WTC11 (cell line): Measurements from ENCODE around the gene ARHGEF19. TPM values are rescaled to one million over a fixed set of nuclear protein-coding genes. Genes with fewer than 3 reads are reported as not detected.

Experiments
- ATAC-seq: fragments of 200-7000 bp; cut with Tn5 transposase; 2 replicates; pipeline ENCODE4 v1.10.0; 2021; ENCODE audit warnings: mild to moderate bottlenecking, moderate library complexity
- CTCF ChIA-PET: fragments of 300-600 bp; sonication (Branson Sonifier 250); formaldehyde crosslinking; loops from one replicate; lab custom pipeline; 2021; ENCODE audit warnings: antibody characterized with exemption; lab: Charles Lee
- POLR2A ChIA-PET: fragments of 350-600 bp; sonication (Branson Sonifier 250); formaldehyde crosslinking; loops from one replicate; lab custom pipeline; 2021; ENCODE audit warnings: antibody characterized with exemption; lab: Charles Lee
- DNase-seq: peaks from one replicate; pipeline ENCODE4 v3.0.0; 2021; ENCODE audit warnings: low spot score
- H3K27ac Mint-ChIP-seq: 2 replicates; pipeline ENCODE4 v1.8.0; 2021; ENCODE audit warnings: mixed read lengths
- H3K27me3 Mint-ChIP-seq: 2 replicates; pipeline ENCODE4 v1.8.0; 2021; ENCODE audit warnings: low read depth, mild to moderate bottlenecking, moderate library complexity, mixed read lengths
- H3K36me3 Mint-ChIP-seq: 2 replicates; pipeline ENCODE4 v1.8.0; 2021; ENCODE audit warnings: mixed read lengths
- H3K4me1 Mint-ChIP-seq: 2 replicates; pipeline ENCODE4 v1.8.0; 2022; ENCODE audit warnings: mixed read lengths
- H3K4me3 Mint-ChIP-seq: 2 replicates; pipeline ENCODE4 v1.8.0; 2021; ENCODE audit warnings: mild to moderate bottlenecking, moderate library complexity, mixed read lengths
- H3K9me3 Mint-ChIP-seq: 2 replicates; pipeline ENCODE4 v1.8.0; 2021; ENCODE audit warnings: mixed read lengths
- FOXP4 ChIP-seq: sonication (generic); formaldehyde crosslinking; IDR thresholded peaks from 2 replicates; pipeline ENCODE4 v1.8.0; 2022; ENCODE audit warnings: mild to moderate bottlenecking, missing genetic modification reagents
- GABPB1 ChIP-seq: sonication (generic); formaldehyde crosslinking; IDR thresholded peaks from 2 replicates; pipeline ENCODE4 v1.8.1; 2023; ENCODE audit warnings: mild to moderate bottlenecking, missing genetic modification reagents
- MXD4 ChIP-seq: fragments of 250-450 bp; sonication (Bioruptor Pico); IDR thresholded peaks from 2 replicates; pipeline ENCODE4 v1.8.0; 2021; ENCODE audit warnings: mild to moderate bottlenecking, moderate library complexity, borderline replicate concordance
- NFE2L1 ChIP-seq: sonication (generic); formaldehyde crosslinking; IDR thresholded peaks from 2 replicates; pipeline ENCODE4 v1.8.1; 2023; ENCODE audit warnings: missing genetic modification reagents
- NFYB ChIP-seq: sonication (generic); formaldehyde crosslinking; conservative IDR thresholded peaks from 2 replicates; pipeline ENCODE4 v1.8.0; 2022; ENCODE audit warnings: low read depth, missing genetic modification reagents
- NR1H2 ChIP-seq: sonication (generic); formaldehyde crosslinking; IDR thresholded peaks from 2 replicates; pipeline ENCODE4 v1.9.0; 2021; ENCODE audit warnings: mild to moderate bottlenecking, moderate library complexity, missing genetic modification reagents
- RORB ChIP-seq: fragments of 250-450 bp; sonication (Bioruptor Pico); IDR thresholded peaks from 2 replicates; pipeline ENCODE4 v1.9.0; 2021; ENCODE audit warnings: mild to moderate bottlenecking
- ZNF121 ChIP-seq: sonication (generic); formaldehyde crosslinking; IDR thresholded peaks from 2 replicates; pipeline ENCODE4 v1.8.0; 2023; ENCODE audit warnings: missing genetic modification reagents
- ZNF281 ChIP-seq: sonication (generic); formaldehyde crosslinking; IDR thresholded peaks from 2 replicates; pipeline ENCODE4 v1.8.0; 2023; ENCODE audit warnings: mild to moderate bottlenecking, missing genetic modification reagents
- ZNF317 ChIP-seq: sonication (generic); formaldehyde crosslinking; IDR thresholded peaks from 2 replicates; pipeline ENCODE4 v1.8.1; 2023; ENCODE audit warnings: low read depth, mild to moderate bottlenecking, moderate library complexity, missing genetic modification reagents, borderline replicate concordance
- ZSCAN18 ChIP-seq: fragments of 250-450 bp; sonication (Bioruptor Pico); IDR thresholded peaks from 2 replicates; pipeline ENCODE4 v2.1.2; 2022; ENCODE audit warnings: mild to moderate bottlenecking, moderate library complexity
- total RNA-seq: library from RNA; stranded (reverse); gene quantifications from 3 replicates; pipeline ENCODE4 v1.2.3, GENCODE V29; 2021
- TF ChIP-seq, protein P1 (sequence below): sonication (generic); formaldehyde crosslinking; IDR thresholded peaks from 2 replicates; pipeline ENCODE4 v1.8.1; 2023; ENCODE audit warnings: mild to moderate bottlenecking, missing genetic modification reagents, moderate library complexity

Gene ARHGEF19
- total RNA-seq, 1 experiment from 2014 or later, result 53.1 TPM

DNA sequence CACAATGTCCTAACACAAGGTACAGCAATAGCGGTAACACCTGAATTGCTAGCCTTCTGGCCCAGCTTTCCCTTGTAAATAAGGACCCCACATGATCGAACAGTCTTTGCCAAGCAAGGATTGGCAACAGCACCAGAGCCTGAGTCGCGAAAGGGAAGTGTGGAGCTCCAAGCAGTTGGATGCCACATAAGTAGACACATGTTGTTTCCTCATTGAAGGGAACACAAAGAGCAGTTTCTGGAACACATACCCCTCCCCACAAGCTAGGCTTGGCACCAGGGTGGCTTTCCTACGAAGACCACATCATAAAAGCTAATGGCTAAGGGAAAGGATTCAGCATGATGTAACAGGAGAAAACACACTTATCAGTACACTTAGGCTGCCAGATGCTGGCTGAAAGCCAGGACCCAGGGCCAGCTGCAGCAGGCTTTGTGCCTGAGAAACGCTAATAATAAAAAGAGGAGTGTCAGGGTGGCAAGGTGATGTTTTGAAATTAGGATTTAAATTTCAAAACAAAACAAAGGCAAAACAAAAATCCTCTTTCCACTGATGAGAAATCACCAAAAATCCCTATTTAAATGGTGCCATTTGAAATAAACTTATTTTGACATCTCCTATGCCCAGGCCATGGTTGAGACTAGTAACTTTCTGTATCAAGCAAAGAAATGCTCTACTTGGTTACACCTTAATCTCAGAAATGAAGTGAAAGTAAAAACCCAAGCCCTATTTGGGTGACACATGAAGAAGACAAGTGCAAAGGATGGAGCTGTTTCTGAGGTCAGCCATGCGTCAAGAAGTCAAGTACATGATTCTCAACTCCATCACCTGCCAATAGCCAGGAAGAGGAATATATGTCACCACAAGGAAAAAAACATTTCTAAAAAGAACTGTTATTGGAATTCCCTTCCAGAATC is 36.4 kb upstream of the ARHGEF19 start:
- Mint-ChIP-seq H3K4me1 (peaks cover 4% of the 10 kb centered on the region; the same call in 1 of the 2 replicates), H3K27ac (no peak overlapping the region), H3K27me3 (no peaks in the 10 kb centered on the region), H3K36me3 (peaks cover 14% of the 10 kb centered on the region), H3K4me3 (no peak overlapping the region), H3K9me3 (no peaks in the 10 kb centered on the region)
- POLR2A ChIA-PET, result no interaction called here
- no peak for DNase-seq
- no peak for TF ChIP-seq ZNF121 (CRISPR knock-in tag)
- peak; percentile 51; the same call in 1 of the 2 replicates for TF ChIP-seq GABPB1 (CRISPR knock-in tag)
- no peak for TF ChIP-seq ZNF317 (CRISPR knock-in tag)
- TF ChIP-seq FOXP4 (CRISPR knock-in tag), result no peak
- no peak for ATAC-seq
- CTCF ChIA-PET, result no interaction called here

DNA sequence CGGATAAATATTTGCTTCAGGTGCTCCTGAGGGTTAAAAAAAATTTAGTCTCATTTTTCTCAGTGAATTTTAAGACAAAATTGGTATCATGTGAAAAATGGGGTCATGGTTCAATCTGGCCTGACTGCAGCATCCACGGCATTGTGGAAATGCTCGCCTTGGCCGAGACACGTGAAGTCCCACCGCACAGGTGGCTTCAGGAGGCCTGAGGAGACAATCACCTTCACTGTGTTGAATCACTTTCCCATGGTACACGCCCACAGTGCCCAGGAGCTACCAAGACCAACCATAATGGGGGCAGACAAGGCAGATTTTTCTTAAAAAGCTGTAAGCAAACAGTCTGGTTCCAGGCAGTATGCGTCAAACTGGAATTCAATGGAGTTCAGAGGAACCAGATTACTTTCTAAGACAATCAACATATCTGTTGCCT is 35.6 kb upstream of the ARHGEF19 start:
- no peaks in the 10 kb centered on the region for H3K27me3 Mint-ChIP-seq
- POLR2A ChIA-PET, result no interaction called here
- H3K27ac Mint-ChIP-seq, result no peak overlapping the region
- no peak for ATAC-seq
- peaks cover 4% of the 10 kb centered on the region; the same call in 1 of the 2 replicates for H3K4me1 Mint-ChIP-seq
- CTCF ChIA-PET, result no interaction called here
- TF ChIP-seq FOXP4 (CRISPR knock-in tag) (no peak), ZSCAN18 (no peak), MXD4 (CRISPR knock-in tag) (no peak), RORB (no peak), NFYB (no peak)
- H3K4me3 Mint-ChIP-seq, result no peak overlapping the region
- DNase-seq, result no peak
- H3K9me3 Mint-ChIP-seq, result no peaks in the 10 kb centered on the region
- peaks cover 14% of the 10 kb centered on the region for H3K36me3 Mint-ChIP-seq

DNA sequence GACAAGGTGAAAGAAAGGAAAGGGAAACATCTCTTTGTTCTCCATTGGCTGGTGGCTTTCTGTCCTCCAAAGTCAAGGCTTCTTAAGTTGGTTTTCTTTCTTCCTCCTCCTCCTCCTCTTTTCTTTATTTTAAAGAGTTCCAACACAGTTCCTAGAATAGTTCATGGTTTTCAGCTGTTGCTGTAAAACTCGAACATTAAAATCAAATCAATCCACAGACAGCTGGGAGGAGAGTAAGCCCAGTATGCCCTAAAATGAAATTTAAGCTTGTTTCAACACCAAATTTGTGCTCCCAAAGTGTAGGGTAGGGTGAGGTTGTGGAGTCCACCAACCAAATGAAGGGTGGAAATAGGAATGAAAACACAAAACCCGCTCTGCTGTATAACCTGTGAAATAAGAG is 35.0 kb upstream of the ARHGEF19 start:
- ChIA-PET CTCF (no interaction called here), POLR2A (no interaction called here)
- no peaks in the 10 kb centered on the region for H3K27me3 Mint-ChIP-seq
- H3K27ac Mint-ChIP-seq, result no peak overlapping the region; the same call in 1 of the 2 replicates
- H3K36me3 Mint-ChIP-seq, result peaks cover 10% of the 10 kb centered on the region
- DNase-seq (no peak), ATAC-seq (no peak)
- H3K4me1 Mint-ChIP-seq, result peaks cover 4% of the 10 kb centered on the region; the same call in 1 of the 2 replicates
- no peaks in the 10 kb centered on the region for H3K9me3 Mint-ChIP-seq
- H3K4me3 Mint-ChIP-seq, result no peak overlapping the region
- no peak for TF ChIP-seq NFE2L1 (CRISPR knock-in tag)
- TF ChIP-seq, protein P1, sequence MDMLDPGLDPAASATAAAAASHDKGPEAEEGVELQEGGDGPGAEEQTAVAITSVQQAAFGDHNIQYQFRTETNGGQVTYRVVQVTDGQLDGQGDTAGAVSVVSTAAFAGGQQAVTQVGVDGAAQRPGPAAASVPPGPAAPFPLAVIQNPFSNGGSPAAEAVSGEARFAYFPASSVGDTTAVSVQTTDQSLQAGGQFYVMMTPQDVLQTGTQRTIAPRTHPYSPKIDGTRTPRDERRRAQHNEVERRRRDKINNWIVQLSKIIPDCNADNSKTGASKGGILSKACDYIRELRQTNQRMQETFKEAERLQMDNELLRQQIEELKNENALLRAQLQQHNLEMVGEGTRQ, result no peak
- no peak for TF ChIP-seq ZNF281
- TF ChIP-seq NR1H2 (CRISPR knock-in tag), result no peak
